GM23338 (cell line): ENCODE measurements around the gene SLCO3A1. TPM values are rescaled to one million over a fixed set of nuclear protein-coding genes. Genes with fewer than 3 reads are reported as not detected.

ENCODE experiments used
- ATAC-seq: fragments of 200-7000 bp; cut with Tn5 transposase; 3 replicates; pipeline ENCODE4 v1.9.1; 2020
- DNase-seq: peaks from one replicate; pipeline ENCODE4 v3.0.0-alpha.2; 2015; ENCODE audit warnings: low spot score
- H2AFZ ChIP-seq: fragments of 200-600 bp; sonication (generic); 2 replicates; pipeline ENCODE4 v1.8.0; 2016; ENCODE audit warnings: antibody characterized with exemption, mild to moderate bottlenecking, moderate library complexity
- H3F3A ChIP-seq: fragments of 200-600 bp; sonication (generic); replicated peaks from 2 replicates; pipeline ENCODE4 v1.8.0; 2017; ENCODE audit warnings: antibody characterized with exemption, mixed run types, low read depth
- H3K27ac ChIP-seq: fragments of 200-600 bp; sonication (generic); 2 replicates; pipeline ENCODE4 v1.6.1; 2016; ENCODE audit warnings: low read depth
- H3K27me3 ChIP-seq: fragments of 200-600 bp; sonication (generic); 2 replicates; pipeline ENCODE4 v1.8.0; 2016; ENCODE audit warnings: mild to moderate bottlenecking, mixed run types, moderate library complexity; ENCODE audit not compliant: insufficient read depth
- H3K36me3 ChIP-seq: fragments of 200-600 bp; sonication (generic); 2 replicates; pipeline ENCODE4 v1.8.0; 2016; ENCODE audit warnings: mild to moderate bottlenecking; ENCODE audit not compliant: insufficient read depth
- H3K4me1 ChIP-seq: fragments of 200-600 bp; sonication (generic); 2 replicates; pipeline ENCODE4 v1.8.0; 2016; ENCODE audit warnings: mild to moderate bottlenecking, moderate library complexity; ENCODE audit not compliant: insufficient read depth
- H3K4me2 ChIP-seq: fragments of 200-600 bp; sonication (generic); 2 replicates; pipeline ENCODE4 v1.7.1; 2017; ENCODE audit warnings: mixed run types
- H3K4me3 ChIP-seq: fragments of 200-600 bp; sonication (generic); 2 replicates; pipeline ENCODE4 v1.6.1; 2016; ENCODE audit warnings: mixed run types
- H3K79me2 ChIP-seq: fragments of 200-600 bp; sonication (generic); replicated peaks from 2 replicates; pipeline ENCODE4 v1.8.0; 2017; ENCODE audit warnings: mild to moderate bottlenecking; ENCODE audit not compliant: insufficient read depth
- H3K9me2 ChIP-seq: fragments of 200-600 bp; sonication (generic); 2 replicates; pipeline ENCODE4 v1.8.0; 2017; ENCODE audit not compliant: insufficient read depth
- H4K20me1 ChIP-seq: fragments of 200-600 bp; sonication (generic); replicated peaks from 2 replicates; pipeline ENCODE4 v1.8.0; 2017; ENCODE audit warnings: mild to moderate bottlenecking; ENCODE audit not compliant: insufficient read depth
- H3K27ac Mint-ChIP-seq: 2 replicates; pipeline ENCODE4 v1.8.0; 2020; ENCODE audit warnings: inconsistent platforms, mild to moderate bottlenecking, moderate library complexity, mixed read lengths
- H3K27me3 Mint-ChIP-seq: 3 replicates; pipeline ENCODE4 v1.8.0; 2022; ENCODE audit warnings: low read depth, mild to moderate bottlenecking, moderate library complexity, mixed read lengths, inconsistent platforms; ENCODE audit not compliant: insufficient read depth, poor library complexity
- H3K36me3 Mint-ChIP-seq: 3 replicates; pipeline ENCODE4 v1.8.0; 2021; ENCODE audit warnings: low read depth, mild to moderate bottlenecking, inconsistent platforms, moderate library complexity, mixed read lengths
- H3K4me1 Mint-ChIP-seq: 3 replicates; pipeline ENCODE4 v1.8.0; 2020; ENCODE audit warnings: mild to moderate bottlenecking, inconsistent platforms, mixed read lengths
- H3K4me3 Mint-ChIP-seq: 3 replicates; pipeline ENCODE4 v1.8.0; 2021; ENCODE audit warnings: moderate library complexity, mild to moderate bottlenecking, inconsistent platforms, mixed read lengths
- H3K9me3 Mint-ChIP-seq: 3 replicates; pipeline ENCODE4 v1.8.0; 2020; ENCODE audit warnings: moderate library complexity, mild to moderate bottlenecking, inconsistent platforms, mixed read lengths
- CREB1 ChIP-seq: fragments of 250-450 bp; sonication (Bioruptor Pico); IDR thresholded peaks from 2 replicates; pipeline ENCODE4 v1.5.0; 2020; ENCODE audit warnings: low read depth, mild to moderate bottlenecking, moderate library complexity
- ETS1 ChIP-seq: IDR thresholded peaks from 2 replicates; pipeline ENCODE4 v1.6.1; 2016; ENCODE audit warnings: antibody characterized with exemption
- EZH2 ChIP-seq: fragments of 200-600 bp; sonication (generic); IDR thresholded peaks from one replicate; pipeline ENCODE4 v1.8.0; 2017; ENCODE audit warnings: antibody characterized with exemption, mild to moderate bottlenecking, low read depth; ENCODE audit not compliant: unreplicated experiment
- POLR2AphosphoS5 ChIP-seq: IDR thresholded peaks from 2 replicates; pipeline ENCODE4 v1.6.1; 2016; ENCODE audit warnings: antibody characterized with exemption, low read depth
- REST ChIP-seq: IDR thresholded peaks from one replicate; pipeline ENCODE4 v1.6.1; 2018; ENCODE audit warnings: antibody characterized with exemption; ENCODE audit not compliant: unreplicated experiment
- STAT1 ChIP-seq: IDR thresholded peaks from one replicate; pipeline ENCODE4 v1.6.1; 2016; ENCODE audit warnings: antibody characterized with exemption; ENCODE audit not compliant: unreplicated experiment
- ZNF331 ChIP-seq: fragments of 250-450 bp; sonication (Bioruptor Pico); IDR thresholded peaks from 2 replicates; pipeline ENCODE4 v1.5.0; 2020; ENCODE audit warnings: low read depth, mild to moderate bottlenecking, moderate library complexity
- ZNF462 ChIP-seq: fragments of 250-450 bp; sonication (Bioruptor Pico); IDR thresholded peaks from 2 replicates; pipeline ENCODE4 v1.5.0; 2020; ENCODE audit warnings: mild to moderate bottlenecking, moderate library complexity
- polyA plus RNA-seq: library from polyadenylated mRNA; unstranded; fragments of >200 nt; fragmentation: Nextera tagmentation; extraction: Ambion mirVana; gene quantifications from 2 replicates; pipeline ENCODE4 v1.2.1, GENCODE V29; 2016
- total RNA-seq: library from RNA; depleted of rRNA; stranded (reverse); fragments of >200 nt; shearing (Covaris generic); gene quantifications from 2 replicates; pipeline ENCODE4 v1.2.3, GENCODE V29; 2014
- TF ChIP-seq, protein P1 (sequence below), 2 experiments: fragments of 200-600 bp in 1 of 2; sonication (generic) in 1 of 2; conservative IDR thresholded peaks; 2 replicates each; pipeline versions ENCODE4 v1.5.1 to v1.6.1; 2016 to 2017; ENCODE audit warnings: antibody characterized with exemption in 2 of 2, low read depth in 2 of 2, mild to moderate bottlenecking in 2 of 2, moderate library complexity in 1 of 2

SLCO3A1 gene
- total and polyA plus RNA-seq, 2 experiments from 2014 or later, result 7.3 to 9.4 TPM

GRCh38 chr15:92073044-92073785, 219.7 kb downstream of the SLCO3A1 start (continued):
- TF ChIP-seq REST (no peak), EZH2 (no peak), ETS1 (no peak)

DNA sequence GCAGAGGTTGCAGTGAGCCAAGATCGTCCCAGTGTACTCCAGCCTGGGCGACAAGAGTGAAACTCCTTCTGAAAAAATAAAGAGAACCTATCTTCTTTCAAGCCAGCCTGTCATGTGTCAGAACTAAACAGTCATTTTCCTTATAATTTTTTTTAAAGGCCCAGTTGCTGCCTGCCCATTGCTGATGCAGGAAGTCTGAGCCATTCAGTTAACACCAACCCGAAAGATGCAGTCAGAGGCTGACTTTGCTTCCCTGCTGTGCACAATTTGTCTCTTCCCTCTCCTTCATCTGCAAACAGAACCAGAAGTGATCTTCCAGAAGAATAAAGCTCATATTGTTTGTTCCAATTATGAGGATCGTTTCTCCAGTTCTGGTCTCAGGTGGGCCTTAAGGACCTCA, 220.6 kb downstream of the SLCO3A1 start:
- peaks cover 4% of the 10 kb centered on the region; the same call in 1 of the 2 replicates for H3K79me2 ChIP-seq
- no peak overlapping the region for H3K4me3 ChIP-seq
- Mint-ChIP-seq H3K27me3 (peaks cover 6% of the 10 kb centered on the region), H3K27ac (no peak overlapping the region), H3K4me3 (no peak overlapping the region), H3K36me3 (no peaks in the 10 kb centered on the region), H3K9me3 (no peaks in the 10 kb centered on the region), H3K4me1 (peaks cover 9% of the 10 kb centered on the region)
- DNase-seq (no peak), ATAC-seq (no peak)
- no peak overlapping the region for H2AFZ ChIP-seq
- no peaks in the 10 kb centered on the region for H3F3A ChIP-seq
- H3K4me1 ChIP-seq, result no peaks in the 10 kb centered on the region
- no peaks in the 10 kb centered on the region for H3K27me3 ChIP-seq
- H3K36me3 ChIP-seq, result no peaks in the 10 kb centered on the region
- H3K27ac ChIP-seq, result no peak overlapping the region
- H3K4me2 ChIP-seq, result 0 out of 2 replicates have a peak overlapping the region, but pooled peaks have one; percentile 41
- no peaks in the 10 kb centered on the region; the same call in 1 of the 2 replicates for H4K20me1 ChIP-seq
- H3K9me2 ChIP-seq, result no peaks in the 10 kb centered on the region
- TF ChIP-seq ETS1, result no peak
- TF ChIP-seq ZNF331, result no peak
- TF ChIP-seq, protein P1, sequence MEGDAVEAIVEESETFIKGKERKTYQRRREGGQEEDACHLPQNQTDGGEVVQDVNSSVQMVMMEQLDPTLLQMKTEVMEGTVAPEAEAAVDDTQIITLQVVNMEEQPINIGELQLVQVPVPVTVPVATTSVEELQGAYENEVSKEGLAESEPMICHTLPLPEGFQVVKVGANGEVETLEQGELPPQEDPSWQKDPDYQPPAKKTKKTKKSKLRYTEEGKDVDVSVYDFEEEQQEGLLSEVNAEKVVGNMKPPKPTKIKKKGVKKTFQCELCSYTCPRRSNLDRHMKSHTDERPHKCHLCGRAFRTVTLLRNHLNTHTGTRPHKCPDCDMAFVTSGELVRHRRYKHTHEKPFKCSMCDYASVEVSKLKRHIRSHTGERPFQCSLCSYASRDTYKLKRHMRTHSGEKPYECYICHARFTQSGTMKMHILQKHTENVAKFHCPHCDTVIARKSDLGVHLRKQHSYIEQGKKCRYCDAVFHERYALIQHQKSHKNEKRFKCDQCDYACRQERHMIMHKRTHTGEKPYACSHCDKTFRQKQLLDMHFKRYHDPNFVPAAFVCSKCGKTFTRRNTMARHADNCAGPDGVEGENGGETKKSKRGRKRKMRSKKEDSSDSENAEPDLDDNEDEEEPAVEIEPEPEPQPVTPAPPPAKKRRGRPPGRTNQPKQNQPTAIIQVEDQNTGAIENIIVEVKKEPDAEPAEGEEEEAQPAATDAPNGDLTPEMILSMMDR (conservative IDR thresholded peaks at IDR 0.05; ENCODE audit: low read depth in 2 of 2), result no peak
- no peak for TF ChIP-seq POLR2AphosphoS5
- no peak for TF ChIP-seq STAT1
- TF ChIP-seq ZNF462 (CRISPR knock-in tag), result no peak
- no peak for TF ChIP-seq EZH2
- TF ChIP-seq CREB1 (CRISPR knock-in tag), result no peak
